Esophagus squamous epithelium (tissue), 5 donors: ENCODE data around the gene HIPK3. TPM values are rescaled to one million over a fixed set of nuclear protein-coding genes. Genes with fewer than 3 reads are reported as not detected.

Experiments used
- DNase-seq: peaks from one replicate; lab custom pipeline; 2025; lab: John Stamatoyannopoulos, UW
- H3K27ac ChIP-seq, 4 donors: fragments of 200-600 bp; sonication (generic); one replicate each; pipeline ENCODE4 v1.5.1; 2016 to 2019; ENCODE audit warnings: mild to moderate bottlenecking in 1 of 4
- H3K27me3 ChIP-seq, 4 donors: fragments of 200-600 bp; sonication (generic); 1 replicate in 3 of 4; 2 replicates in 1 of 4; pipeline versions ENCODE4 v1.5.1 to v1.6.0; 2017 to 2021; ENCODE audit warnings: antibody characterized with exemption in 1 of 4
- H3K36me3 ChIP-seq, 3 donors: fragments of 200-600 bp; sonication (generic); one replicate each; pipeline ENCODE4 v1.5.1; 2016 to 2019
- H3K4me1 ChIP-seq, 3 donors: fragments of 200-600 bp; sonication (generic); one replicate each; pipeline ENCODE4 v1.5.1; 2017 to 2019
- H3K4me3 ChIP-seq, 4 donors: fragments of 200-600 bp; sonication (generic); 1 replicate in 3 of 4; 2 replicates in 1 of 4; pipeline ENCODE4 v1.5.1; 2016 to 2019; ENCODE audit warnings: mild to moderate bottlenecking in 2 of 4, moderate library complexity in 1 of 4
- H3K9me3 ChIP-seq, 3 donors: fragments of 200-600 bp; sonication (generic); one replicate each; pipeline ENCODE4 v1.5.1; 2016 to 2019
- POLR2A ChIP-seq, 4 donors: fragments of 450-650 bp; IDR thresholded peaks; one replicate each; pipeline ENCODE4 v1.6.1; 2017; ENCODE audit warnings: antibody characterized with exemption in 4 of 4, mild to moderate bottlenecking in 4 of 4, moderate library complexity in 3 of 4
- WGBS, 2 donors: methylation state at CpG; one replicate each; pipeline ENCODE4 v1.1.5; 2018; 5-methylcytosine and 5-hydroxymethylcytosine counted together
- intact Hi-C: fragments of 100-400 bp; cut with DNase I; formaldehyde crosslinking; loops from one replicate; pipeline ENCODE4 v1.15.0; 2022
- total RNA-seq, 4 donors: library from RNA; depleted of rRNA; stranded (reverse); fragments of >200 nt; gene quantifications; one replicate each; pipeline ENCODE4 v1.1.0, GENCODE V29; 2016
- TF ChIP-seq, protein P1 (sequence below), 6 experiments: fragments of 450-650 bp in 4 of 6; fragments of 200-600 bp in 2 of 6; sonication (generic) in 2 of 6; IDR thresholded peaks; one replicate each; pipeline ENCODE4 v1.5.1; 2016 to 2019; ENCODE audit warnings: antibody characterized with exemption in 6 of 6, mild to moderate bottlenecking in 4 of 6, moderate library complexity in 4 of 6
- donor health status: DM: yes; HTN: yes; CAD: no.

HIPK3 gene
- total RNA-seq, 4 donors from 2014 or later = 43.8 to 169 (median 68.9) TPM

DNA sequence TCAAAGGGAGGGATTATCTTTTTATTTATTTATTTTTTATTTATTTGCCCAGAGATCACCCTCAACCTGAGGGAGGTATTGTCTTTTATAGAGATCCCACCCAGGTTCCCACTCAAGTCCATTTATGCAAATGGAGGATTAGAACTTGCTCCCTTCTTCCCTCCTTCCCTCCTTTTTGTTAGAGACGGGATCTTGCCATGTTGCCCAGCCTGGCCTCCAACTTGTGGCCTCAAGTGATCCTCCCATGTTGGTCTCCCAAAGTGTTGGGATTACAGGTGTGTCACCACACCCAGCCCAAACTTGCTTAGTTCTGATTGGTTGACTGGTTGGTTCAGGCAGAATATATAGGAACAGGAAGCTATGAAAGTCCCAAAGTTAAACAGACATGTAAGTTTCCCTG is 51.9 kb downstream of the HIPK3 start:
- Histone ChIP-seq H3K4me1 (peaks cover 0 to 41% (median 3%) of the 10 kb centered on the region in 3 donors), H3K9me3 (no peaks in the 10 kb centered on the region), H3K4me3 (no peak overlapping the region), H3K27ac (no peak overlapping the region), H3K27me3 (no peaks in the 10 kb centered on the region), H3K36me3 (no peaks in the 10 kb centered on the region)
- intact Hi-C loops = no loop called here
- 91 to 100% methylated on average over 1 of the region's 1 CpG for WGBS, 2 donors
- no peak for DNase-seq
- no peak for TF ChIP-seq POLR2A (IDR thresholded peaks at IDR 0.05)
- TF ChIP-seq, protein P1, sequence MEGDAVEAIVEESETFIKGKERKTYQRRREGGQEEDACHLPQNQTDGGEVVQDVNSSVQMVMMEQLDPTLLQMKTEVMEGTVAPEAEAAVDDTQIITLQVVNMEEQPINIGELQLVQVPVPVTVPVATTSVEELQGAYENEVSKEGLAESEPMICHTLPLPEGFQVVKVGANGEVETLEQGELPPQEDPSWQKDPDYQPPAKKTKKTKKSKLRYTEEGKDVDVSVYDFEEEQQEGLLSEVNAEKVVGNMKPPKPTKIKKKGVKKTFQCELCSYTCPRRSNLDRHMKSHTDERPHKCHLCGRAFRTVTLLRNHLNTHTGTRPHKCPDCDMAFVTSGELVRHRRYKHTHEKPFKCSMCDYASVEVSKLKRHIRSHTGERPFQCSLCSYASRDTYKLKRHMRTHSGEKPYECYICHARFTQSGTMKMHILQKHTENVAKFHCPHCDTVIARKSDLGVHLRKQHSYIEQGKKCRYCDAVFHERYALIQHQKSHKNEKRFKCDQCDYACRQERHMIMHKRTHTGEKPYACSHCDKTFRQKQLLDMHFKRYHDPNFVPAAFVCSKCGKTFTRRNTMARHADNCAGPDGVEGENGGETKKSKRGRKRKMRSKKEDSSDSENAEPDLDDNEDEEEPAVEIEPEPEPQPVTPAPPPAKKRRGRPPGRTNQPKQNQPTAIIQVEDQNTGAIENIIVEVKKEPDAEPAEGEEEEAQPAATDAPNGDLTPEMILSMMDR (IDR thresholded peaks at IDR 0.05) = no peak

DNA sequence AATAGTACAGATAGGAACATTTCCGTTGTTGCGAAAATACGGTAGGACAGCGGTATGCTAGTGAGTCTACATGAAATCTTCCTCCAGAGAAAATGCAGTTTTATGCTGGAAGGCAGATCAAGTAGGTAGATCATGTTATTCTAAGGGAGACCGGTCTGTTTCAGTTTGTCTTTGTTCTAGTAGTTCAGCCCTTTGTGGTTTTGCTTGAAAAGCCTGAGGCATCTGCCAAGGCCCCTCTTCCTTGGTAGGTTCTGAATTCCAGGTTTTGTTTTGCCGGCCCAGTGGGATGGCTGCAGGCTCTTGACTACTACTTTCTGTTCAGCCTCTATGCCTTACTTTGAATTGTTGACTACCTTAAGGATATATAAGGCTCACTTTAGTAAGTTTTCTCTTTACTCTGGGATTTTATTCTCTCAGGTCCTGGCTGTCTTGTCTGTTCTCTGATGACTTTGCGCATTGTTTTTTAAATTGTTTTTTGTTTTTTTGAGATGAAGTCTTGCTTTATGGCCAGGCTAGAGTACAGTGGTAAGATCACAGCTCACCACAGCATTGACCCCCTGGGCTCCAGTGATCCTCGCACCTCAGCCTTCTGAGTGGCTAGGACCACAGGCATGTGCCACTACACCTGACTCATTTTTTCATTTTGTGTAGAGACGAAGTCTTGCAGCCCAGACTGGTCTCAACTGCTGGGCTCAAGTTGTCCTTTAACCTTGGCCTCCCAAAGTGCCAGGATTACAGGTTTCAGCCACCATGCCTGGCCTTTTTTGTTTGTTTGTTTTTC is 53.7 kb downstream of the HIPK3 start:
- H3K4me1 ChIP-seq = peaks cover 0 to 46% (median 3%) of the 10 kb centered on the region in 3 donors
- TF ChIP-seq POLR2A (IDR thresholded peaks at IDR 0.05) = no peak
- TF ChIP-seq, protein P1 (IDR thresholded peaks at IDR 0.05) = no peak
- no peaks in the 10 kb centered on the region for H3K27me3 ChIP-seq
- H3K4me3 ChIP-seq = no peak overlapping the region
- H3K27ac ChIP-seq = no peak overlapping the region
- DNase-seq = no peak
- intact Hi-C loops = no loop called here
- 85 to 88% methylated on average over 8 to 9 of the region's 9 CpGs for WGBS, 2 donors
- no peaks in the 10 kb centered on the region for H3K36me3 ChIP-seq
- no peaks in the 10 kb centered on the region for H3K9me3 ChIP-seq

DNA sequence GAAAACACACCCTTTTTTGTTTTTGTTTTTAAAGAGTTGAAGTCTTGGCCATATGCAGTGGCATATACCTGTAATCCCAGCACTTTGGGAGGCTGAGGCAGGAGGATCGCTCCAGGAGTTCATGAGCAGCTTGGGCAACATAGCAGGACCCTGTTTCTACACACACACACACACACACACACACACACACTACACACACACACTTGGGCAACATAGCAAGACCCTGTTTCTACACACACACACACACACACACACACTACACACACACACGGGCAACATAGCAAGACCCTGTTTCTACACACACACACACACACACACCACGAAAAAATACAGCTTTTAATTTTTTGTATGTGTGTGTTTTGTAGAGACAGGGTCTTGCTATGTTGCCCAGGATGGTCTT is 54.5 kb downstream of the HIPK3 start:
- intact Hi-C loops = no loop called here
- TF ChIP-seq POLR2A (IDR thresholded peaks at IDR 0.05) = no peak
- TF ChIP-seq, protein P1 (IDR thresholded peaks at IDR 0.05) = no peak
- Histone ChIP-seq H3K4me1 (peaks cover 0 to 46% (median 3%) of the 10 kb centered on the region in 3 donors), H3K27me3 (no peaks in the 10 kb centered on the region), H3K9me3 (no peaks in the 10 kb centered on the region), H3K27ac (no peak overlapping the region), H3K4me3 (no peak overlapping the region), H3K36me3 (no peaks in the 10 kb centered on the region)
- WGBS, 2 donors = 90 to 96% methylated on average over 3 of the region's 3 CpGs
- no peak for DNase-seq

DNA sequence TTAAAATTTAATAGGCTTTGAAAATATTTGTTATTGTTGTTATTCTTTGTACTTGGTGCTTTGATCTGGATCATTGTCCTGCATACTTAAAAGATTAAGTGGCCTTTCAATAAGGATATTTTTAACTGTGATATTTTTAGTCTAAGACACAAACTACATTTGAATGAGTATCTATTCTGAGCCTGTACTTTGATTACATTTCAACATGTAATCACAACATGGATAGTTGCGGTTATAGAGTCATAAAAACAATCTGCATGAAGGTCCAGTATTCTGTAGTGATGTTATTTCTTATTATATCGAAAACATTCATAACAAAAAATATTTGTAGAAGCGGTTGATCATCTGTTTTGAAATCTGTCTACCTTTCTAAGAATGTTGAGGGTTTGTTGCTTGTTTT is 58.6 kb downstream of the HIPK3 start:
- TF ChIP-seq, protein P1 (IDR thresholded peaks at IDR 0.05) = no peak
- no peak for TF ChIP-seq POLR2A (IDR thresholded peaks at IDR 0.05)
- 49 to 89% methylated on average over 3 of the region's 3 CpGs for WGBS, 2 donors
- intact Hi-C loops = no loop called here
- peaks cover 0 to 67% (median 0%) of the 10 kb centered on the region in 3 donors for H3K4me1 ChIP-seq
- H3K27ac ChIP-seq = no peak overlapping the region
- H3K4me3 ChIP-seq = no peak overlapping the region
- no peaks in the 10 kb centered on the region for H3K27me3 ChIP-seq
- H3K36me3 ChIP-seq = no peaks in the 10 kb centered on the region
- DNase-seq = no peak
- no peaks in the 10 kb centered on the region for H3K9me3 ChIP-seq

DNA sequence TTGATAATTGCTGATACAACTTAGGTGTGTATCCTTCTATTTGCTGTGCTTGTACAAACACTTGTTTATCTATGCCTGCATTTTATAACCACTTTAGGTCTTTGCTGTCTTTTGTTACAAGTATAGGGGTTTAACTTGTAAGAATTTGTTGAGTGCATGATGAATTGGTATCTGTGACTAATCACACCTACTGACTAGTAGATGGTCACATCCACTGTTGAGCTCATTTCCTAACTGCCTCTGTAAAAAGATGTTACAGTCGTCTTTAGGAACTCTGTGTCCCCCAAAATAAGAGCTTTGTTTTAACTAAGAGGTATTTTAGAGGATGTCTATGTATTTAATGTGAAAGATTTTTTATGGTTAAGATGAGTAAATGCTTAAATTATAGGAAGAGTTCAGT is 60.5 kb downstream of the HIPK3 start:
- intact Hi-C loops = no loop called here
- WGBS, 2 donors = 45 to 62% methylated on average over 1 of the region's 1 CpG
- TF ChIP-seq, protein P1 (IDR thresholded peaks at IDR 0.05) = no peak
- TF ChIP-seq POLR2A (IDR thresholded peaks at IDR 0.05) = no peak
- peaks cover 0 to 75% (median 0%) of the 10 kb centered on the region in 3 donors for H3K4me1 ChIP-seq
- no peak overlapping the region for H3K4me3 ChIP-seq
- no peaks in the 10 kb centered on the region for H3K36me3 ChIP-seq
- DNase-seq = no peak
- no peak overlapping the region for H3K27ac ChIP-seq
- H3K27me3 ChIP-seq = no peaks in the 10 kb centered on the region
- no peaks in the 10 kb centered on the region for H3K9me3 ChIP-seq
